ENCODE measurements around the gene ZFP64. TPM values are rescaled to one million over a fixed set of nuclear protein-coding genes. Genes with fewer than 3 reads are reported as not detected.

ZFP64 gene
- total RNA-seq, 1 experiment from 2014 or later, result 25.6 TPM

GRCh38 chr20:52160621-52161204, 30.9 kb downstream of the ZFP64 start:
- BruUV-seq (replicated peaks), result no TSS peak
- H3K9me3 Mint-ChIP-seq (ENCODE audit: low read depth, unreplicated experiment), result no peaks in the 10 kb centered on the region
- peaks cover 30% of the 10 kb centered on the region for H3K36me3 Mint-ChIP-seq (ENCODE audit: insufficient read depth, unreplicated experiment)
- intact Hi-C loops (cut with micrococcal nuclease; ENCODE audit: unreplicated experiment), result no loop called here
- no peak overlapping the region for H3K27ac Mint-ChIP-seq (ENCODE audit: unreplicated experiment)
- DNase-seq, result no peak
- no peaks in the 10 kb centered on the region for H3K27me3 Mint-ChIP-seq (ENCODE audit: unreplicated experiment)
- H3K4me3 Mint-ChIP-seq (ENCODE audit: low read depth, unreplicated experiment), result no peak overlapping the region
- TF ChIP-seq CTCF (IDR thresholded peaks at IDR 0.05; ENCODE audit: unreplicated experiment), result no peak
- no peaks in the 10 kb centered on the region for H3K4me1 Mint-ChIP-seq (ENCODE audit: low read depth, unreplicated experiment)
- CTCF ChIA-PET, result interaction anchor here (0.6 to 1.5 kb wide), 2 partner anchors 13 to 42 kb away, joined by 3 read pairs; no protein-coding TSS in a partner anchor

GRCh38 chr20:52160049-52160570, 31.5 kb downstream of the ZFP64 start:
- CTCF ChIA-PET, result interaction anchor here (0.6 kb wide), 2 partner anchors 41 to 540 kb away, joined by 3 to 5 read pairs; no protein-coding TSS in a partner anchor
- H3K27me3 Mint-ChIP-seq (ENCODE audit: unreplicated experiment), result no peaks in the 10 kb centered on the region
- H3K4me1 Mint-ChIP-seq (ENCODE audit: low read depth, unreplicated experiment), result no peaks in the 10 kb centered on the region
- no peak for TF ChIP-seq CTCF (IDR thresholded peaks at IDR 0.05; ENCODE audit: unreplicated experiment)
- no peak overlapping the region for H3K27ac Mint-ChIP-seq (ENCODE audit: unreplicated experiment)
- no peaks in the 10 kb centered on the region for H3K9me3 Mint-ChIP-seq (ENCODE audit: low read depth, unreplicated experiment)
- H3K36me3 Mint-ChIP-seq (ENCODE audit: insufficient read depth, unreplicated experiment), result peaks cover 30% of the 10 kb centered on the region
- DNase-seq, result no peak
- intact Hi-C loops (cut with micrococcal nuclease; ENCODE audit: unreplicated experiment), result no loop called here
- BruUV-seq (replicated peaks), result no TSS peak
- H3K4me3 Mint-ChIP-seq (ENCODE audit: low read depth, unreplicated experiment), result no peak overlapping the region

- Mint-ChIP-seq H3K4me1 (ENCODE audit: low read depth, unreplicated experiment) (no peaks in the 10 kb centered on the region), H3K36me3 (ENCODE audit: insufficient read depth, unreplicated experiment) (peaks cover 20% of the 10 kb centered on the region), H3K9me3 (ENCODE audit: low read depth, unreplicated experiment) (no peaks in the 10 kb centered on the region), H3K27me3 (ENCODE audit: unreplicated experiment) (no peaks in the 10 kb centered on the region), H3K4me3 (ENCODE audit: low read depth, unreplicated experiment) (no peak overlapping the region), H3K27ac (ENCODE audit: unreplicated experiment) (no peak overlapping the region)
- no peak for TF ChIP-seq CTCF (IDR thresholded peaks at IDR 0.05; ENCODE audit: unreplicated experiment)
- no peak for DNase-seq
- no TSS peak for BruUV-seq (replicated peaks)
- CTCF ChIA-PET, result no interaction called here
- intact Hi-C loops (cut with micrococcal nuclease; ENCODE audit: unreplicated experiment), result no loop called here
Measured at GRCh38 chr20:52154575-52154974, 37.0 kb downstream of the ZFP64 start.

GRCh38 chr20:52153896-52154295, 37.7 kb downstream of the ZFP64 start:
- no peak overlapping the region for H3K4me3 Mint-ChIP-seq (ENCODE audit: low read depth, unreplicated experiment)
- no peak for DNase-seq
- no peaks in the 10 kb centered on the region for H3K4me1 Mint-ChIP-seq (ENCODE audit: low read depth, unreplicated experiment)
- H3K36me3 Mint-ChIP-seq (ENCODE audit: insufficient read depth, unreplicated experiment), result peaks cover 19% of the 10 kb centered on the region
- no peaks in the 10 kb centered on the region for H3K27me3 Mint-ChIP-seq (ENCODE audit: unreplicated experiment)
- CTCF ChIA-PET, result no interaction called here
- H3K9me3 Mint-ChIP-seq (ENCODE audit: low read depth, unreplicated experiment), result no peaks in the 10 kb centered on the region
- TF ChIP-seq CTCF (IDR thresholded peaks at IDR 0.05; ENCODE audit: unreplicated experiment), result no peak
- BruUV-seq (replicated peaks), result no TSS peak
- intact Hi-C loops (cut with micrococcal nuclease; ENCODE audit: unreplicated experiment), result no loop called here
- no peak overlapping the region for H3K27ac Mint-ChIP-seq (ENCODE audit: unreplicated experiment)
